Activated naive CD8-positive, alpha-beta T cell (primary cell): ENCODE results near the gene COL7A1.
A peak's percentile ranks its signal among the peaks of the same experiment; 100 is the strongest.
"Not testable (repeated sequence)": the region's sequence is repeated elsewhere in the genome, so short reads cannot be mapped to it uniquely, and the experiment has no call there.

Experiments
- H3K27ac Mint-ChIP-seq: one replicate; pipeline ENCODE4 v1.8.0; 2021; ENCODE audit warnings: mixed read lengths
- H3K27me3 Mint-ChIP-seq: one replicate; pipeline ENCODE4 v1.8.0; 2021; ENCODE audit warnings: mixed read lengths
- H3K36me3 Mint-ChIP-seq: one replicate; pipeline ENCODE4 v1.8.0; 2021; ENCODE audit warnings: mixed read lengths
- H3K4me1 Mint-ChIP-seq: one replicate; pipeline ENCODE4 v1.8.0; 2021; ENCODE audit warnings: low read depth, mixed read lengths
- H3K4me3 Mint-ChIP-seq: one replicate; pipeline ENCODE4 v1.8.0; 2021; ENCODE audit warnings: mild to moderate bottlenecking, mixed read lengths
- H3K9me3 Mint-ChIP-seq: one replicate; pipeline ENCODE4 v1.8.0; 2021; ENCODE audit warnings: low read depth, mixed read lengths

COL7A1 gene

DNA sequence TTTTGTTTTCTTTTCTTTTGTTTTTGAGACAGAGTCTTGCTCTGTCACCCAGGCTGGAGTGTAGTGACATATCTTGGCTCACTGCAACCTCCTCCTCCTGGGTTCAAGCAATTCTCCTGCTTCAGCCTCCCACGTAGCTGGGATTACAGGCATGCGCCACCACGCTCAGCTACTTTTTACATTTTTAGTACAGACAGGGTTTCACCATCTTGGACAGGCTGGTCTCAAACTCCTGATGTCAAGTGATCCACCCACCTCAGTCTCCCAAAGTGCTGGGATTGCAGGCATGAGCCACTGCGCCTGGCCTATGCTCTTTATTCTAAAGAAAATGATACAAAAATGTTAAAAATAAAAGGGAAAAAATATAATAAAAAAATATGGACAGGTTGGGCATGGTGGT, 64.4 kb downstream of the COL7A1 start:
- not testable (repeated sequence) for H3K4me3 Mint-ChIP-seq, H3K27ac Mint-ChIP-seq, H3K36me3 Mint-ChIP-seq, H3K27me3 Mint-ChIP-seq, H3K4me1 Mint-ChIP-seq, H3K9me3 Mint-ChIP-seq

DNA sequence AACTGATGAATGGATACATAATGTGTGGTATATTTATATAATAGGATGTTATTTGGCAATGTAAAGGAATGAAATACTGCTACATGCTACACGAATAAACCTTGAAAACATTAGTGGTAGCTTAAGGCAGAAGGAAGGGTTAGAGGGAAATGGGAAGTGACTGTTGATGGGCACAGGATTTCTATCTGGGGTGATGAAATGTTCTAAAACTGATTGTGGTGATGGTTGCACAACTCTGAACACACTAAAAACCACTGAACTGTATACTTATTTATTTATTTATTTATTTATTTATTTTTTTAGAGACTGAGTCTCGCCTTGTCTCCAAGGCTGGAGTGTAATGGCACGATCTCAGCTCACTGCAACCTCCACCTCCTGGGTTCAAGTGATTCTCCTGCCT, 66.4 kb downstream of the COL7A1 start:
- H3K9me3 Mint-ChIP-seq, result no peaks in the 10 kb centered on the region
- peaks cover 5% of the 10 kb centered on the region for H3K4me1 Mint-ChIP-seq
- H3K27me3 Mint-ChIP-seq, result no peaks in the 10 kb centered on the region
- H3K27ac Mint-ChIP-seq, result no peak overlapping the region
- peaks cover 2% of the 10 kb centered on the region for H3K36me3 Mint-ChIP-seq
- H3K4me3 Mint-ChIP-seq, result no peak overlapping the region

DNA sequence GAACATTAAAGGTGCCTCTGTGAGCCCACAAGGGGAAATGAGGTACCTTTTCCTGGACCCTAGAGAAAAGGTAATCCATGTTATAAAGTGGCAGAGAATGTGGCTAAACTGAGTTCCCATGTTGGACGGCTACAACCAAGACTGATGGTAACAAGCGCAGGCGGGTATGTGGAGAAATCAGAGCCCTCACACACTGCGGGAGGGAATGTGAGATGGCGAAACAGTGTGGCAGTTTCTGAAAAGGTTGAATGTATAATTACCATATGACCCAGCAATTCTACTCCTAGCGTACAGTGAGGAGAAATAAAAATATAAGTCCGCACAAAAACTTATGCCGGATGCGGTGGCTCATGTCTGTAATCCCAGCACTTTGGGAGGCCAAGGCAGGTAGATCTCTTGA, 67.1 kb downstream of the COL7A1 start:
- Mint-ChIP-seq H3K4me1 (peaks cover 5% of the 10 kb centered on the region), H3K27ac (no peak overlapping the region), H3K9me3 (no peaks in the 10 kb centered on the region)

DNA sequence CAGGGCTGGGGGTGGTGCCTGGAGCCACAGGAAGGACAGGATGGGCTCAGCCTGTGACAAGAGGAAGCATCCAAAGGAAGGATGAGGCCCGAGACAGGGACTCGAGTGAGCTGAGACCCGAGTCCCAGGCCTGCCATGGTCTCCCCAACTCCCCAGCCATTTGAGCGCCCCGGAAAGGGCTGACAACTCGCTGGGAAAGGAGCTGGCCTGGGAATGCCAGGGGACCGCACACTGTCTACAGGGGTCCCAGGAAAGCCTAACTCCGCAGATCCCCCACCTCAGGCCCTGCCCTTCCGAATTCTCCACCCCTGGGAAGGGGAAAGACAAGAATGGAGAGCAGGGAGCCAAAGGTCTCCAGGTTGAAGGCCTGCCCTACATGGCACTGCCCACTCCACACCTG, 70.2 kb downstream of the COL7A1 start:
- peaks cover 3% of the 10 kb centered on the region for H3K4me1 Mint-ChIP-seq
- no peaks in the 10 kb centered on the region for H3K36me3 Mint-ChIP-seq
- no peak overlapping the region for H3K27ac Mint-ChIP-seq
- H3K9me3 Mint-ChIP-seq, result no peaks in the 10 kb centered on the region
- H3K27me3 Mint-ChIP-seq, result no peaks in the 10 kb centered on the region
- no peak overlapping the region for H3K4me3 Mint-ChIP-seq

More for the DNA sequence above, 67.1 kb downstream of the COL7A1 start:
- no peaks in the 10 kb centered on the region for H3K27me3 Mint-ChIP-seq
- H3K4me3 Mint-ChIP-seq, result no peak overlapping the region
- peaks cover 2% of the 10 kb centered on the region for H3K36me3 Mint-ChIP-seq

DNA sequence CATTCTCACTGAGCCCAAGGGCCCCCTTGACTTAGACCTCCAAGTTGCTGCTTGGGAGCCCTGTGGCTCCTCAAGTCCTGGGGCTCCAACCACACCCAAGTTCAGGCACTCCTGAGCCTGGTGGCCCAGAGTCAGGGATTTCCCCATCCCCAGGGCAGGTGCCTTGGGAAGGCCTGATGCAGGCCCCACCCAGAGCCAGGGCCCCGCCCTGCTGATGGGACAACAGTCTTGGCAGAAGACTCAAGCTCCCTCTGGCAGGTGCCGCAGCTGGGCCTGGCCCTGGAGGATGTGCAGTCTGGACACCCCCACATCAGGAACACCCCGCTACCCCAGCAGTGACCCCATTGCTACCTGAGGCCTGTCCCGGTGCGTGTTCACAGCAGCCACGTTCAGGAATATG, 73.5 kb downstream of the COL7A1 start:
- H3K4me1 Mint-ChIP-seq, result peaks cover 36% of the 10 kb centered on the region
- H3K36me3 Mint-ChIP-seq, result no peaks in the 10 kb centered on the region
- H3K27ac Mint-ChIP-seq, result no peak overlapping the region
- no peak overlapping the region for H3K4me3 Mint-ChIP-seq
- H3K9me3 Mint-ChIP-seq, result no peaks in the 10 kb centered on the region
- no peaks in the 10 kb centered on the region for H3K27me3 Mint-ChIP-seq

DNA sequence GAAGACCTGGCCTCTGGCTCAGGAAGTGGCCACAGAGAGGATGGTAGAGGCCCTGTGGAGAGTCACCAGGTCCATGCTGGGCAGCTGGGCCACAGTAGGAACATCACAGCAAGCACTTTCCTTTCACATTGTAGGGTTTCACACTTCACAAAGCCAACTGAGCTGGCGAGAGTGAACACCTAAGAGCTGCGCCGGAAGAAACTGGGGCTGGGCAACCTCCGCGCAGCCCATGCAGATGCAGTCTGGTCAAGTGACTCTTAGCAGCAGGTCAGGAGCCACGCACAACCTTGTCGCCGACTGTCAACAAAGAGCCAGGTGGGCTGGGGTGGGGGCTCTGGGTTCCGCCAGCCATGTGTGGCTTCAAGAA, 75.9 kb downstream of the COL7A1 start:
- peaks cover 56% of the 10 kb centered on the region for H3K4me1 Mint-ChIP-seq
- no peak overlapping the region for H3K27ac Mint-ChIP-seq
- H3K4me3 Mint-ChIP-seq, result no peak overlapping the region
- no peaks in the 10 kb centered on the region for H3K9me3 Mint-ChIP-seq
- no peaks in the 10 kb centered on the region for H3K36me3 Mint-ChIP-seq
- H3K27me3 Mint-ChIP-seq, result no peaks in the 10 kb centered on the region

GRCh38 chr3:48518638-48519276, 76.4 kb downstream of the COL7A1 start:
- Mint-ChIP-seq H3K36me3 (no peaks in the 10 kb centered on the region), H3K9me3 (no peaks in the 10 kb centered on the region), H3K27ac (peak overlapping the region; percentile 22), H3K27me3 (no peaks in the 10 kb centered on the region), H3K4me1 (peaks cover 61% of the 10 kb centered on the region), H3K4me3 (peak overlapping the region; percentile 30)

DNA sequence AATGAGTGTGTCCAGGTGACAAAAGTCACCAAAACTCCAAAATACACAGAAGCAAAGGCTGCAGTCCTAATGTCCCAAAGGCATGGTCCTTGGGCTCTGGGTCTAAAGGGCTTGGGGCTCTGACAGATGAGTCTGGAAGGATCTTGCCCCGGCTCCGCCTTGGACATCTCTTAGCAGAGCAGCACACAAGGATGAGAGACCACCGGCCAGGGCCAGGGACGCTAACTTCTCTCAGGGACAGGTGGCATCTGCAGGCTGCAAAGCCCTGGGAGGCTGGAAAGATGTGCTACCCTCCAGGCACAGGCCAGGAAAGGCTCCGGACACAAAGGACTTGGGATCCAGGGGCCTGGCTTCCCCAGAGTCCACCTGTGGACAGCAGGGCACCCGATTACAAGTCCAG, 77.1 kb downstream of the COL7A1 start:
- Mint-ChIP-seq H3K27ac (no peak overlapping the region), H3K27me3 (no peaks in the 10 kb centered on the region), H3K4me1 (peaks cover 63% of the 10 kb centered on the region), H3K36me3 (no peaks in the 10 kb centered on the region), H3K4me3 (no peak overlapping the region), H3K9me3 (no peaks in the 10 kb centered on the region)

GRCh38 chr3:48516571-48516970, 78.6 kb downstream of the COL7A1 start:
- Mint-ChIP-seq H3K4me3 (no peak overlapping the region), H3K9me3 (no peaks in the 10 kb centered on the region), H3K4me1 (peaks cover 68% of the 10 kb centered on the region), H3K36me3 (no peaks in the 10 kb centered on the region), H3K27me3 (no peaks in the 10 kb centered on the region), H3K27ac (no peak overlapping the region)

DNA sequence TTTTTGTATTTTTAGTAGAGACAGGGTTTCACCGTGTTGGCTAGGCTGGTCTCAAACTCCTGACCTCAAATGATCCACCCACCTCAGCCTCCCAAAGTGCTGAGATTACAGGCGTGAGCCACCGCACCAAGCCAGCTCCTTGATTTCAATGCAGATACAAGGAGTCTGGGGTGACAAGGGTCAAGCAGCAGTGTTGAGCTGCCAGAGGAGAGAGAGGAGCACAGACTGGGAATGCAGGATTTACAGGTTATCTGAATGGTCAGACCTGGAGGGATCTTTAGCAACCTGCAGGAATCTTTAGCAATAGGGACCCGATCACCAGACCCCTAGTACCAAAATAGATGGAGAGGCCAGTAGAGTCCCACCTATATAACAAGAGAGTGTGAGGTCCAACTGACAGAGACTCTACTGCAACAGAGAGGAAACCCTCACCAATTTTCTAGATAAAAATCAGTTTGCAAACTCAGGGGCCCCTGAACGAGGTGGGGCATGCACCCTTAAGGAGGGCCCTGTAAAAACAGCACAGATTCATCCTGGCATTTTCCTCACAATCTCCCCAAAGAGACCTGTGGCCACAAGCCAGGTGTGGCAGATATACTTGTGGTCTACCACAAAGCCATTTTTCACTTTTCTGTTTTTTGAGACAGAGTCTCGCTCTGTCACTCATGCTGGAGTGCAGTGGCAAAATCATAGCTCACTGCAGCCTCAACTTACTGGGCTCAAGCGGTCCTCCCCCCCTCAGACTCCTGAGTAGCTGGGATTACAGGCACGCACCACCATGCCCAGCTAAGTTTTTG, 80.5 kb downstream of the COL7A1 start:
- Mint-ChIP-seq H3K27ac (peak overlapping the region; percentile 41), H3K4me1 (peaks cover 68% of the 10 kb centered on the region), H3K27me3 (no peaks in the 10 kb centered on the region), H3K4me3 (peak overlapping the region; percentile 34), H3K9me3 (no peaks in the 10 kb centered on the region), H3K36me3 (no peaks in the 10 kb centered on the region)
